GM12874 (cell line): ENCODE results near the gene ROMO1.

Experiments used
- TF ChIP-seq, protein P1 (sequence below): IDR thresholded peaks from 2 replicates; pipeline ENCODE4 v1.5.1; 2011; ENCODE audit warnings: low read depth, mild to moderate bottlenecking, control low read depth, low read length, moderate library complexity; ENCODE audit not compliant: insufficient read depth

ROMO1 gene

DNA sequence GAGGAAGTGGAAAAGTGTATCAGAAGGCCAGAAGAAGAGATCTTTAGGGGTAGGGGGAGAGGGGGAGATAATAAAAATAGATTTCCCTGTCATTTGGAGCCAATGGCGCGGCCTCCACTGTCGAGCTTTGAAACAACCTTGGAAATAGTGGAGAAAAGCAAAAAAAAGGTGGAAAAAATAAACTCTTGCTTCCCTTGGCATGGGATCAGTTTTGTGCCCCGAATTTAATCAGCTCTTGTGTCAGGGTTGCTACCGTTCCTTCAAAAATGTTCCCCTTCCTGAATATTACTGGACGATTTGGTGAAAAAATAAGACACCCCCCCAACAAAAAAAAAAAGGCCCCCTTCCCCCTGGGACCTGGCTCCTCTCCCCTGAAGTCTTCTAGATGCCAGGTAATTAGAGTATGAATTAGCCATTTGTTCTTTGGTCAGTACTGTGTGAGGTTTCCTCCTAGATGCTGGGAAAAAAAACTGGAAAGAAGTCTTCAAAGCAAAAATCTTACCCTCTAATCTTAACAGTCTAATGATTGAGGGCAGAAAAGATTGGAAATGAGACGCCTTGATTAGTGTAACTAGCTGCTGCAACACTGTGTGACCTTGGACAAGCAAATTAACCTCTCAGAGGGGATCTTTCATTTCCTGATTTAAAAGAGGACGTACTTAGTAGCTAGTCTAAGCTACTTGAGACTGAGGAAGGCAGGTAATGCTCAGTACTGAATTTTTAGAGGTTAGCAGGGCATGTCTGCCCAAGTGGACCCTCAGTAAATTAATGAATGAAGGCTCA lies 43.7 kb downstream of the ROMO1 start:
- TF ChIP-seq, protein P1, sequence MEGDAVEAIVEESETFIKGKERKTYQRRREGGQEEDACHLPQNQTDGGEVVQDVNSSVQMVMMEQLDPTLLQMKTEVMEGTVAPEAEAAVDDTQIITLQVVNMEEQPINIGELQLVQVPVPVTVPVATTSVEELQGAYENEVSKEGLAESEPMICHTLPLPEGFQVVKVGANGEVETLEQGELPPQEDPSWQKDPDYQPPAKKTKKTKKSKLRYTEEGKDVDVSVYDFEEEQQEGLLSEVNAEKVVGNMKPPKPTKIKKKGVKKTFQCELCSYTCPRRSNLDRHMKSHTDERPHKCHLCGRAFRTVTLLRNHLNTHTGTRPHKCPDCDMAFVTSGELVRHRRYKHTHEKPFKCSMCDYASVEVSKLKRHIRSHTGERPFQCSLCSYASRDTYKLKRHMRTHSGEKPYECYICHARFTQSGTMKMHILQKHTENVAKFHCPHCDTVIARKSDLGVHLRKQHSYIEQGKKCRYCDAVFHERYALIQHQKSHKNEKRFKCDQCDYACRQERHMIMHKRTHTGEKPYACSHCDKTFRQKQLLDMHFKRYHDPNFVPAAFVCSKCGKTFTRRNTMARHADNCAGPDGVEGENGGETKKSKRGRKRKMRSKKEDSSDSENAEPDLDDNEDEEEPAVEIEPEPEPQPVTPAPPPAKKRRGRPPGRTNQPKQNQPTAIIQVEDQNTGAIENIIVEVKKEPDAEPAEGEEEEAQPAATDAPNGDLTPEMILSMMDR = no peak

- TF ChIP-seq, protein P1 = no peak
Observed at GRCh38 chr20:35743693-35744491, 44.7 kb downstream of the ROMO1 start.
